Stimulated activated CD8-positive, alpha-beta memory T cell treated with anti-CD3 and anti-CD28 coated beads, Interleukin-7, amount 100 ng/mL, for 48 hours (primary cell): ENCODE data around the gene PPM1D.

Experiments used
- DNase-seq, 2 donors: peaks; one replicate each; pipeline ENCODE4 v3.0.0-alpha.2; 2020; ENCODE audit warnings: low read depth in 1 of 2; ENCODE audit errors: extremely low read depth in 1 of 2

Gene PPM1D

DNA sequence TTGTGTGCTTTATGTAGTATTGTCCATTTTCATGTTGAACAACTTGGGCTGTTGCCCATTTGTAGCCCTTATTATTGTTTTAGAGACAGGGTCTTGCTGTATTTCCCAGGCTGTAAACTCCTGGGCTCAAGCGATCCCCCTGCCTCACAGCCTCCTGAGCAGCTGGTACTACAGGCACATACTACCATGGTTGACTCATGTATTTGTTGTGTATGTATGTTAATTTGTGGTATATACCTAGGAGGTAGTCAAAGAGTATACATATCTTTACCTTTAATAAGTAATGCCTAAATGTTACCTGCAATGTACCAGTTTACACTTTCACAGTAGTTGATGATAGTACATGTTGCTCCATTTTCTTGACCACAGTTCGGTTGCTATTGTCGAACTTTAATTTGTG lies 18.1 kb downstream of the PPM1D start:
- no peak for DNase-seq

DNA sequence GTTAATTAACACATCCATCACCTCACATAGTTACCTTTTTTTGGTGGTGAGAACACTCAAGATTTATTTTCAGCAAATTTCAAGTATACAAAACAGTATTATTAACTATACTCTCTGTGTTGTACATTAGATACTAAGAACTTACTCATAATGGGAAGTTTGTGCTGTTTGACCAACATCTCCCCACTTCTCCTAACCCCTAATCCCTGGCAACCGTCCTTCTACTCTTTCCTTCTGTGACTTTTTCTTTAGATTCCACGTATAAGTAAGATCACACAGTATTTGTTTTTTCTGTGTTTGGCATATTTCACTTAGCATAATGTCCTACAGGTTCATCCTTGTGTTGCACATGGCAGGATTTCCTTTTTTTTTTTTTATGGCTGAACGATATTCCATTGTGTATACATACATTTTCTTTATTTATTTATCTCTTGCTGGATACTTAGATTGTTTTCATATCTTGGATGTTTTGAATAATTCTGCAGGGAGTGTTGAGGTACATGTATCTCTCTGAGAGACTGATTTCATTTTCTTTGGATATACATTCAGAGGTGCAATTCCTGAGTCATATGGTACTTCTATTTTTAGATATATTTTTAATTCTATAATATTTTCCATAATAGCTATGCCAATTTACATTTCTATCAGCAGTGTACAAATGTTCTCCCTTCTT lies 19.0 kb downstream of the PPM1D start:
- DNase-seq = no peak

DNA sequence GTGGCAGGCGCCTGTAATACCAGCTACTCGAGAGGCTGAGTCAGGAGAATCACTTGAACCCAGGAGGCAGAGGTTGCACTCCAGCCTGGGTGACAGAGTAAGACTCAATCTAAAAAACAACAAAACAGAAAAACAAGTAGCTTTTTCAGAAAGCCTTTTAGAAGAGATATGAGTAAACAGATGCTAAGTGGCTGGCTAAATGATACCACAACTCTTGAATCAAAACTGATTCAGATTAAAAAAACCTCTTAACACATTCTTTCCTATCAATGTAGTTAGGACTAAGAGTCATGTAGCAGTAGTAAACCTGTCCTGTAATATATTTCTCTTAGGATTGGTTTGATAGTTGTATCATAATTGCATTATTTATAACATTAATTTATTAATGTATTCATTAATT lies 23.0 kb downstream of the PPM1D start:
- DNase-seq = no peak

DNA sequence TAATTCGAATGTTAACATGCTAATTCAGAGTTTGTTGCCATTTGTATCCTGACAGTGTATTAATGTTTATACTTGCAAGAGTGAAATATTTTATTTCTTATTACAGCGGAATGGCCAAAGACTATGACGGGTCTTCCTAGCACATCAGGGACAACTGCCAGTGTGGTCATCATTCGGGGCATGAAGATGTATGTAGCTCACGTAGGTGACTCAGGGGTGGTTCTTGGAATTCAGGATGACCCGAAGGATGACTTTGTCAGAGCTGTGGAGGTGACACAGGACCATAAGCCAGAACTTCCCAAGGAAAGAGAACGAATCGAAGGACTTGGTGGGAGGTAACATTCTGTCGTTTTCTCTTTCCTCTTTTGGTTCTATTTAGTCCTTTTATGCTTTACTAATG lies 23.4 kb downstream of the PPM1D start:
- DNase-seq = no peak

DNA sequence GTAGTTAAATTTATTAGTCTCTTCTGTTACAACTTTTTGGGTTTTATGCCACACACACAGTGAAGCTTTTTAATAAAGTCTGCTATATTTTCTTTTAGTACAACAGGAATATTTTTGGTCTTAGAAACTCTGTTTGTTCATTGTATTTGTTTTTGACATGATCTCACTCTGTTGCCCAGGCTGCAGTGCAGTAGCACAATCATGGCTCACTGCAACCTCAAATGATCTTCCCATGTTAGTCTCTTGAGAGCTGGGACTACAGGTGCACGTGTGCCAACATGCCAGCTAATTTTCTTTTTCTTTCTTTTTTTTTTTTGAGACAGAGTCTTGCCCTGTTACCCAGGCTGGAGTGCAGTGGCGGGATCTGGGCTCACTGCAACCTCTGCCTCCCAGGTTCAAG lies 27.1 kb downstream of the PPM1D start:
- no peak for DNase-seq

DNA sequence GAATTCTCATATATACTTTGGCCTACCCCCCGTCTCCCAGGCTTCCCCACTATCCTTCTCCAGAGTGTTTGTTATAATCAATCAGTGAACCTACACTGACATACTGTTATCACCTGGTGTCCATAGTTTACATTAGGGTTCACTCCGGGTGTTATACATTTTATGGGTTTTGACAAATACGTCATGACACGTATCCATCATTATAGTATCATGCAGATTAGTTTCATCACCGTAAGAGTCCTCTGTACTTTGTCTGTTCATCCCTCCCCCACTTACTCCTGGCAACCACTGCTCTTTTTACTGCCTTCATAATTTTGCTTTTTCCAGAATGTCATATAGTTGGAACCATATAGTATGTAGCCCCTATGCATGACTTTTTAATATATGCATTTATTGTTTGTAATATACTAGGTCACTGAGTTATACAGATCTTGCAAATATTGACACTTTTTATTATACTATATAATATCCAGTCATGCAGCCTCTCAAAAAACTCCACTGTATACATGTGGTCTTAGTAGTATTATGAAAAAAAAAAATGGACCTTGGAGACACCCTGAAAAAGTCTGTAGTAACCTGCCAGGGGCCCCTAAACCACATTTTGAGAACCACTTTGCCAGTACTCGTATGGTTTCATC lies 28.4 kb downstream of the PPM1D start:
- DNase-seq = no peak

DNA sequence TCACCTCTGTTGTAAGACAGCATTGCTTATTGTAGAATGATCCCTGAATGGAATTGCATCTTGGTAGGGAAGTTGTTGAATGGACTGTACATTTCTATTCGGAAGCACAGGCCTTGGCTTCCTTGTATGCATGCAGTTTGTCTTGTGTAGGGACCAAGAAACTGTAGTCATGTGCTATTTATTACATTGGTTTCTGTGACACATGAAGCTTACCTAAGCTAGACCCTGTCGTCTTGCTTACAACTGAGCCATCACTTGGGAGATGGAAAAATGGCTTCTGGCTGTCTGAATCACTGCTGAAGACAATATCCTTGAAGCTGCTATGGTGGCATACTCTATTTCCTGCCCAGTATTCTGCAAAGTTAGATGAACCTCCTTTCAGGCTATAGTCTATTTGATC lies 29.1 kb downstream of the PPM1D start:
- no peak for DNase-seq

DNA sequence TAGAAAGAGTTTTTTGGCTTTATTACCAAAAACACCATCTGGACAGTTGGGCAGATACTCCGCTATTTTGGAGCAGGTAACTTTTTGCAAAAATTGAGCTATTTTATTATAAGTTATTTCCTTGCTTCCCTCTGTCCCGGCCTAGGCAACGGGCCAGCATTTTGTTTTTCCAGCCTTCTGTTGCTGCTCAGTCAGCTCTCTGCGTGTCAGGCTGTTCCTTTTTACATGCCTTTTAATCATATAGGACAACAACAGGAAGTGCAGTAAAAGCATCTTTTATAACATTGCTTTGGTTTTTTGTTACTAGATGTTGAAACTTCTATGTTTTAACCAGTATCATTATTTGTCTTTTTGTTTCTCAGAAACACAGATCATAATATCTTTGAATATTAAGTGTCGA lies 30.4 kb downstream of the PPM1D start:
- no peak for DNase-seq

DNA sequence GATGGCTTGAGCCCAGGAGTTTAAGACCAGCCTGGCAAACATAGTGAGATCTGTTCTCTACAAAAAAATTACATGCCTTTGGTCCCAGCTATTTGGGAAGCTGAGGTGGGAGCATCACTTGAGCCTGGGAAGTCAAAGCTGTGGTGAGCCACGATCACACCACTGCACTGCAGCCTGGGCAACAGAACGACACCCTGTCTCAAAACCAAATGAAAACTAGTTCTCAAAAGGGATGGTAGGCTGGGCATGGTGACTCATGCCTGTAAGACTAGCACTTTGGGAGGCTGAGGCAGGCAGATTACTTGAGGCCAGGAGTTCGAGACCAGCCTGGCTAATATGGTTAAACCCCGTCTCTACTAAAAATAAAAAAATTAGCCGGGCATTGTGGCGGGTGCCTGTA lies 31.1 kb downstream of the PPM1D start:
- DNase-seq = no peak

DNA sequence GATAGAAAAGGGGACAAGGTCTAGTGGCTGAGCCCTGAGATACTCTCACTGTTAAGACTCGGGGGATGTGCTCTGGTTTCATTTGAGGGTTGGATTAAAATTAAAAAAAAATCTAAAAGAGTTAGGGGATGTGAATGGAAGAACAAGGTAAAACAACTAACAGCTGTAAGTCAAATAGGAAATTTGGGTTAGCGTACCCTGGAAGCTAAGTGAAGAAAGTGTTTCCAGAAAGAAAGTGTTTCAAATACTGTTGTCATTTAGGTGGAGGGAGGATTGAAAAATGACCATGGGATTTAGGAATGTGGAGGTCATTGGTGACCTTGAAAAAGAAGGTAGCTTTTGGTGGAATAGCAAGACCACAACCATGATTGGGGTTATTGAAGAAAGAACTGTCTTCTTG lies 37.7 kb downstream of the PPM1D start:
- no peak for DNase-seq

DNA sequence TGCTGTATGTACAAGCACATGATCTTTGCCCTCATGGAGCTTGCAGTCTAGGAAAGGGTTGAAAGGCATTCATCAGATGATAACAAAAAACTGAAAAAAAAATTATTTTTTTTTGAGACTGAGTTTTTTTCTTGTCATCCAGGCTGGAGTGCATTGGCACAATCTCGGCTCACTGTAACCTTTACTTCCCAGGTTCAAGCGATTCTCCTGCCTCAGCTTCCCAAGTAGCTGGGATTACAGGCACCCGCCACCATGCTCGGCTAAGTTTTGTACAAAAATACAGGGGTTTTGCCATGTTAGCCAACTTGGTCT lies 39.0 kb downstream of the PPM1D start:
- DNase-seq = no peak

DNA sequence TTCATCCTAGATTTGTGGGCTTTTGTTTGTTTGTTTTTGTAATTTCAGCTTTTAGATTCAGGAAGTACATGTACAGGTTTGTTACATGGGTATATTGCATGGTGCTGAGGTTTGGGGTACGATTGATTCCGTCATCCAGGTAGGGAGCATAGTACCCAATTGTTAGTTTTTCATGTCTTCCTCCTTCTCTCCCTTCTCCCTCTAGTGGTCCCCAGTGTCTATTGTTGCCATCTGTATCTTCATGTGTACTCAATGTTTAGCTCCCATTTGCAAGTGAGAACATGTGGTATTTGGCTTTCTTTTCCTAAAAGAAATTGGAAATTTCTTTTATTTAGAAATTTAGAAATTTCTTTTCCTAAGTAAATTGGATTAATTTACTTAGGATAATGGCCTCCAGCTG lies 40.5 kb downstream of the PPM1D start:
- DNase-seq = no peak

DNA sequence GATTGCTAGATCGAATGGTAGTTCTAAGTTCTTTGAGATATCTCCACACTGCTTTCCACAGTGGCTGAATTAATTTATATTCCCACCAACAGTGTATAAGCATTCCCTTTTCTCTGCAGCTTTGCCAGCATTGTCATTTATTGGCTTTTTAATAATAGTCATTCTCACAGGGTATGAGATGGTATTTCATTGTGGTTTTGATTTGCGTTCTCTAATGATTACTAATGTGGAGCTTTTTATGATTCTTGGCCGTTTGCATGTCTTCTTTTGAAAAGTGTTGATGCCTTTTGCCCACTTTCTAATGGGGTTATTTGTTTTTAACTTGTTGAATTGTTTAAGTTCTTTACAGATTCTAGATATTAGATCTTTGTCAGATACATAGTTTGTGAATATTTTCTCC lies 41.1 kb downstream of the PPM1D start:
- DNase-seq = no peak

DNA sequence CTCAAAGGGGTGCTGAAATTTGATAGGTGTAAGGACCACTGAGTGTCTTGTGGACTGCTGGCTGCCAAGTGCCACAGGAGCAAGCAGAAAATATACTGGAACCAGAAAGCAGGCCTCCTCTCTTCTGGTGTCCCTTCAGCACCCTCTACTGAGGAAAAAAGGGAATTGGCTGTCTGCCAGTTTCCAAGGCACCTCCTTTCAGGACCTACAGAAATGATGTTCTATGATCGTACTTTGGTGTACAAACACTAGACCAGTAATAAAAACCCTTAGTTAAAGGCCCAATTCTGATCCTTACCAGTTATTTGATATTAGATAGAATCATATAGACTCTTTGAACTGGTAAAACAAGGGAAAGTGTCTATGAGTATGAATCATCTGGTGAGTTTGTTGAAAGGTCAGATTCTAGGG lies 41.8 kb downstream of the PPM1D start:
- DNase-seq = peak in 1 of 2 donors; percentile 21

DNA sequence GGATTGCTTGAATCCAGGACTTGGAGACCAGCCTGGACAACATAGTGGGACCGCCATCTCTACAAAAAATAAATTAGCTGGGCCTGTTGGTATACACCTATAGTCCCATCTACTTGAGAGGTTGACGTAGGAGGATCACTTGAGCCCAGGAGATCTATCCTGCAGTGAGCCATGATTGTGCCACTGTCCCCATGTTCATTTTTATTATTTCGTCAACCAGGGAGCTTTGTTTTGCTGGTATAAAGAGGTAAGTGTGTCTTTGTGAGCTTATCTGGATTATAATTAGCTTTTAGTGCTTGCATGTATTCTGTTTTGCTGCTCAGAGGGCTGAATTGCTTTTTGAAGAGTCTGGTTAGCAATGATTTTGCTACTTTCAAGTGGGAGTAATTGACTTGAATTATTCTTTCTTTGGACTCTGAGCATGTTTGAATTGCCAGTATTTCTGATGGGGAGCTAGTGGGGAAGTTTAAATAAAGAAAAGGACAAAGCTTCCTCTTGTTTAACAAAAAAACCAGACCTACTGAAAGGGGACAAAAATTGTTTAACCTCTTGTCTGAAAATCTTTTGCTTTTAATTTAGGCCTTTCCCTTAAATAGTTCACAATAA lies 46.0 kb downstream of the PPM1D start:
- DNase-seq = no peak

DNA sequence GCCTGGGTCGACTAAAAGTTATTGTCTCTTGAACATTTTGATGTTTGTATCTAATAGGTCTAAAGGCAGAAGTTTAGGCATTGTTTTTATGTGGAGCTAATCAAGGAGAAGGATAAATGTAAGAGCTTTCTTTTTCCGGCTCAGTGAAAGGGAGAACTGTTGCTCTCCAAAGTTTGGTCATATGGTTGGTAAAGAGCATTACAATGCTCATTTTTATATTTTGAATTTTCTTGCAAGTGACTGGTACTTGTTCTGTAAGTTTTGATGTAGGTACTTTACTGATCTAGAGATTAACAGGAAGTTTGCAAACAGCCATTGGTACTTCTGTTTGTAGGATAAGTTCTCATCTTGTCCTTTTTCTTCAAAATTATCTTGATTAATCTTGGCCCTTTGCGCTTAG lies 46.7 kb downstream of the PPM1D start:
- DNase-seq = no peak

DNA sequence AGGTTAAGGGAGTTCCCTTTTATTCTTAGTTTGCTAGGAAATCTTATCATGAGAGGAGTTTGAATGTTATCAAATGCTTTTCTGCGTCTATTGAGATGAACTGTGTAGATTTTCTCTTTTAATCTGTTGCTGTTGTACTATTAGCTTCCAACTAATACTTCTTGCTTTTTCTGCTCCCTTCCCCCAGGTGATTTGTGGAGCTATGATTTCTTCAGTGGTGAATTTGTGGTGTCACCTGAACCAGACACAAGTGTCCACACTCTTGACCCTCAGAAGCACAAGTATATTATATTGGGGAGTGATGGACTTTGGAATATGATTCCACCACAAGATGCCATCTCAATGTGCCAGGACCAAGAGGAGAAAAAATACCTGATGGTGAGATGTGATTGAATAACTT lies 47.7 kb downstream of the PPM1D start:
- no peak for DNase-seq

DNA sequence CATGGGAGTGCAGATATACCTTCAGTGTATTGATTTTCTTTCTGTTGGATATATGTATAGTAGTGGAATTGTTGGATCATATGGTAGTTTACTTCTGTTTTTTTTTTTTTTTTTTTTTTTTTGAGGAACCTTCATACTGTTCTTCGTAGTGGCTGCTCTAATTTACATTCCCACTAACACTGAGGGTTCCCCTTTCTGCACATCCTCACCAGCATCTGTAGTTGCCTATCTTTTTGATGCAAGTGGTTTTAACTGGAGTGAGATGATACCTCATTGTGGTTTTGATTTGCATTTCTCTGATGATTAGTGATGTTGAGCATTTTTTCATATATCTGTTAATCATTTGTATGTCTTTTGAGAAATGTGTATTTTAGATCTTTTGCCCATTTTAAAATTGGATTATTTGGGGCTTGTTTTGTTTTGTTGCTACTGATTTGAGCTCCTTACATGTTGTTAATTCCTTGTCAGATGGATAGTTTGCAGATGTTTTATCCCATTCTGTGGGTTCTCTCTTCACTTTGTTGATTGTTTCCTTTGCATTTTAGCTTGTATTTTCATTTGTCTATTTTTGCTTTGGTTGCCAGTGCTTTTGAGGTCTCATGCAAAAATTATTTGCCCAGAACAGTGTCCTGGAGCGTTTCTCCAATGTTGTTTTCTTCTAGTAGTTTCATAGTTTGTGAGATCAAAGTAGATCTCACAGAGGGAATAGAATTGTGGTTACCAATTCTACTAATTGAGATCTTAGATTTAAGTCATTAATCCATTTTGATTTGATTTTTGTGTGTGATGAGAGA lies 52.7 kb downstream of the PPM1D start:
- no peak for DNase-seq

DNA sequence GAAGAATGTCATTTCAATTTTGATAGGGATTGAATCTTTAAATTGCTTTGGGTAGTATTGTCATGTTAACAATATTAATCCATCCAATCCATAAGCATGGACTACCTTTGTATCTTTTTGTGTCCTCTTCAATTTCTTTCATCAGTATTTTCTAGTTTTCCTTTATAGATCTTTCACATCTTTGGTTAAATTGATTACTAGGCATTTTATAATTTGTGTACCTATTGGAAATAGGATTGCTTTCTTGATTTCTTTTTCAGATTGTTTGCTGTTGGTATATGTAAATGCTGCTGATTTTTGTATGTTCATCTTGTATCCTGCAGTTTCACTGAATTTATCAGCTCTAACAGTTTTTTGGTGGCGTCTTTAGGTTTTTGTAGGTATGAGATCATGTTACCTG lies 53.6 kb downstream of the PPM1D start:
- no peak for DNase-seq

DNA sequence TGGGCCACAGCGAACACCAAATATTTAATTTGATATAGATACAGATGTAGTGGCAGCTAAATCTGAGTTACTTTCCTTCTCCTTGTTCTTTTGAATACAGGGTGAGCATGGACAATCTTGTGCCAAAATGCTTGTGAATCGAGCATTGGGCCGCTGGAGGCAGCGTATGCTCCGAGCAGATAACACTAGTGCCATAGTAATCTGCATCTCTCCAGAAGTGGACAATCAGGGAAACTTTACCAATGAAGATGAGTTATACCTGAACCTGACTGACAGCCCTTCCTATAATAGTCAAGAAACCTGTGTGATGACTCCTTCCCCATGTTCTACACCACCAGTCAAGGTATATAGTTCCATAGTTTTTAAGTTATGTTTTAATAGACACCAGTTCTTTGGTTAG lies 56.5 kb downstream of the PPM1D start:
- no peak for DNase-seq

DNA sequence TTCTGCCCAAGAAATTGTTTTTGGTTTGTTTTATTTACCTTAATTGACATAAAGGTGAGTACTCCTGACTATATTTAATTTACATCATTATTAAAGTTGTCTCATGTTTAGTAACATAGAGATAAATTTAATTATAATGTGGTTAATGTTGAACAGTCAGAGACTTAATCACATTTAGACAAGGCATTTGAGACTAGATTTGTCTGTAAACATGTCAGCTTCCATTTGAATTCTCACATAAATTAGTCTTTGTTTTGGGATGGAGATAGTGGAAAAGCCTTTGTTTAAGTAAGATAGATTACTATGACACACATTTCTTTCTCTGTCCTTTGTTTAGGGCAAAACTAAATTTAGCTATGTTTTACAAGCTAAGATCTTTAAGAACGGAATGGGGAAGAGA lies 59.2 kb downstream of the PPM1D start:
- no peak for DNase-seq

DNA sequence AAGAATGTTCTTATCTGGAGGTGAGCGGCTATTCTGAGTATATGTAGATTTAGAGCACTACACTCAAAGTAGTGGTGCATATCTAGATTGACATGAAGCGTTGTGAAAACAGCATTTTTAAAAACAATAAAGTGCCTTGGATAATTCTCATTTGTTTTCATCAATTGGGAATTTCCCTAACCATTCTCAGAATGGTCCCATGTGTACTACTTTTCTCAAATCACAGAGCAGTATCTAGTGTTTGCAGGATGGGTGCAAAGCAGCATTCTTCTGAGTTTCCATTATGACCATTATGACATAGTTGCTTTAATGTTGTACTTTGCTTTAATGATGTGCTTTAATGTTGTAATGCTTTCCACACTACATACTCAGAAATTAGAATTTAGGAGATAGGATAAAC lies 61.5 kb downstream of the PPM1D start:
- DNase-seq = no peak
